GM12878 (cell line): ENCODE data around the gene CDCA7. TPM values are rescaled to one million over a fixed set of nuclear protein-coding genes. Genes with fewer than 3 reads are reported as not detected.

Experiments
- ATAC-seq: fragments of 200-7000 bp; cut with Tn5 transposase; 3 replicates; pipeline ENCODE4 v1.9.1; 2020; ENCODE audit warnings: mild to moderate bottlenecking, moderate library complexity
- BruUV-seq: library from RNA; stranded (reverse); fragments of 400-500 nt; replicated peaks from 2 replicates; lab custom pipeline; 2021; lab: Mats Ljungman, UMichigan
- CTCF ChIA-PET: fragments of 300-600 bp; sonication (Branson Sonifier 250); formaldehyde crosslinking; extraction: SDS; loops from one replicate; lab custom pipeline; 2021; ENCODE audit warnings: inconsistent platforms; lab: Yijun Ruan, JAX
- POLR2A ChIA-PET: fragments of 350-600 bp; formaldehyde crosslinking; extraction: SDS; loops from one replicate; lab custom pipeline; 2021; ENCODE audit warnings: inconsistent platforms; lab: Charles Lee
- RAD21 ChIA-PET: fragments of 300-600 bp; sonication (Branson Sonifier 250); formaldehyde crosslinking; loops from one replicate; lab custom pipeline; 2023; ENCODE audit warnings: antibody characterized with exemption; ENCODE audit not compliant: unreplicated experiment; lab: Charles Lee
- SMC1A ChIA-PET: fragments of 300-600 bp; sonication (Branson Sonifier 250); formaldehyde crosslinking; loops from one replicate; lab custom pipeline; 2023; ENCODE audit not compliant: unreplicated experiment, uncharacterized antibody; lab: Charles Lee
- DNase-seq: peaks from one replicate; pipeline ENCODE4 v3.0.0-alpha.2; 2011; ENCODE audit warnings: low read depth, low spot score
- FAIRE-seq: peaks from 3 replicates; lab custom pipeline; 2011; peaks lifted over from hg19 to GRCh38; lab: Jason Lieb, UNC
- H2AFZ ChIP-seq: 2 replicates; pipeline ENCODE4 v1.6.0; 2011; ENCODE audit warnings: low read depth, low read length, control low read depth; ENCODE audit not compliant: control insufficient read depth
- H3K27ac ChIP-seq: 2 replicates; pipeline ENCODE4 v1.5.1; 2011; ENCODE audit warnings: control low read depth; ENCODE audit not compliant: control insufficient read depth, insufficient read depth
- H3K27me3 ChIP-seq, 2 experiments: replicated peaks in 1 of 2; 2 replicates each; pipeline versions ENCODE4 v1.6.0 to v1.6.1; 2011; ENCODE audit warnings: low read length in 1 of 2; ENCODE audit not compliant: control insufficient read depth in 2 of 2, insufficient read depth in 2 of 2
- H3K36me3 ChIP-seq, 2 experiments: 2 replicates each; pipeline ENCODE4 v1.5.1; 2011; ENCODE audit warnings: low read length in 1 of 2; ENCODE audit not compliant: control insufficient read depth in 2 of 2, insufficient read depth in 2 of 2
- H3K4me1 ChIP-seq: 2 replicates; pipeline ENCODE4 v1.6.1; 2011; ENCODE audit warnings: mild to moderate bottlenecking, low read length, moderate library complexity, mixed read lengths; ENCODE audit not compliant: control insufficient read depth, insufficient read depth
- H3K4me2 ChIP-seq: 2 replicates; pipeline ENCODE4 v1.6.0; 2011; ENCODE audit warnings: control low read depth; ENCODE audit not compliant: control insufficient read depth, insufficient read depth
- H3K4me3 ChIP-seq: fragments of 200-600 bp; sonication (generic); 2 replicates; pipeline ENCODE4 v1.5.1; 2016
- H3K79me2 ChIP-seq: 2 replicates; pipeline ENCODE4 v1.6.0; 2011; ENCODE audit warnings: low read length; ENCODE audit not compliant: control insufficient read depth, insufficient read depth
- H3K9ac ChIP-seq: 2 replicates; pipeline ENCODE4 v1.8.0; 2011; ENCODE audit warnings: low read length, control low read depth, mixed read lengths; ENCODE audit not compliant: control insufficient read depth, insufficient read depth
- H3K9me3 ChIP-seq: replicated peaks from 3 replicates; pipeline ENCODE4 v1.5.1; 2011; ENCODE audit warnings: mild to moderate bottlenecking, low read length; ENCODE audit not compliant: control insufficient read depth, insufficient read depth
- H4K20me1 ChIP-seq: 2 replicates; pipeline ENCODE4 v1.6.0; 2011; ENCODE audit not compliant: control insufficient read depth, insufficient read depth
- BHLHE40 ChIP-seq, 2 experiments: fragments of 450-650 bp in 1 of 2; IDR thresholded peaks; 2 replicates each; pipeline ENCODE4 v1.6.1; 2011 to 2017; ENCODE audit warnings: low read depth in 2 of 2, borderline replicate concordance in 1 of 2, improper control_type of control experiment in 1 of 2, low read length in 1 of 2, mild to moderate bottlenecking in 1 of 2
- E2F4 ChIP-seq: IDR thresholded peaks from 2 replicates; pipeline ENCODE4 v1.6.1; 2012; ENCODE audit warnings: low read depth, low read length, improper control_type of control experiment
- EGR1 ChIP-seq, 2 experiments: IDR thresholded peaks; 1 replicate in 1 of 2; 2 replicates in 1 of 2; pipeline ENCODE4 v1.6.1; 2011 to 2012; ENCODE audit warnings: low read depth in 2 of 2, low read length in 2 of 2, borderline replicate concordance in 1 of 2, mild to moderate bottlenecking in 1 of 2, moderate library complexity in 1 of 2
- FOXM1 ChIP-seq: IDR thresholded peaks from 2 replicates; pipeline ENCODE4 v1.6.1; 2012; ENCODE audit warnings: low read depth, mild to moderate bottlenecking, inconsistent platforms, low read length, moderate library complexity
- MXI1 ChIP-seq: fragments of 150-350 bp; IDR thresholded peaks from 2 replicates; pipeline ENCODE4 v1.6.1; 2011; ENCODE audit warnings: low read depth, mild to moderate bottlenecking, inconsistent platforms, low read length, improper control_type of control experiment
- NKRF ChIP-seq: fragments of 450-650 bp; conservative IDR thresholded peaks from 2 replicates; pipeline ENCODE4 v1.6.1; 2017; ENCODE audit warnings: mild to moderate bottlenecking, moderate library complexity
- RB1 ChIP-seq: fragments of 450-650 bp; formaldehyde crosslinking; IDR thresholded peaks from 2 replicates; pipeline ENCODE4 v1.6.1; 2017; ENCODE audit warnings: mild to moderate bottlenecking, borderline replicate concordance
- SMC3 ChIP-seq: IDR thresholded peaks from 2 replicates; pipeline ENCODE4 v1.6.1; 2011; ENCODE audit warnings: low read length, improper control_type of control experiment, borderline replicate concordance
- ZNF217 ChIP-seq: fragments of 450-650 bp; IDR thresholded peaks from 2 replicates; pipeline ENCODE4 v1.6.1; 2017; ENCODE audit warnings: antibody characterized with exemption, mild to moderate bottlenecking
- WGBS: methylation state at CpG from one replicate; pipeline ENCODE4 v1.1.6; 2016; ENCODE audit warnings: low lambda C conversion rate; ENCODE audit not compliant: insufficient replicate concordance, insufficient coverage; ENCODE audit errors: missing lambda C conversion rate; 5-methylcytosine and 5-hydroxymethylcytosine counted together
- in situ Hi-C: fragments of 300-500 bp; cut with MboI; formaldehyde crosslinking; loops from 9 replicates; pipeline ENCODE4 v1.14.3; 2018; ENCODE audit warnings: mixed read lengths
- intact Hi-C: fragments of 100-400 bp; cut with micrococcal nuclease; formaldehyde crosslinking; loops from one replicate; pipeline ENCODE4 v1.14.2; 2022; ENCODE audit not compliant: unreplicated experiment
- polyA plus RNA-seq, 11 experiments: library from polyadenylated mRNA; depleted of rRNA in 4 of 11; unstranded in 6 of 11; stranded (reverse) in 5 of 11; fragments of >200 nt; fragmentation: Nextera tagmentation in 4 of 11; fragmentation: Illumina TruSeq in 1 of 11; extraction: Ambion mirVana in 4 of 11; extraction: Trizol in 1 of 11; gene quantifications; 1 replicate in 1 of 11; 2 replicates in 10 of 11; pipeline versions ENCODE4 v1.2.1 to v1.2.3, GENCODE V29; 2011 to 2016; ENCODE audit warnings: inconsistent platforms in 2 of 11, missing spikeins in 2 of 11, low read depth in 1 of 11
- total RNA-seq, 4 experiments: library from RNA; depleted of rRNA in 3 of 4; stranded (reverse); fragments of >200 nt in 3 of 4; fragmentation: Illumina TruSeq in 1 of 4; extraction: Trizol in 1 of 4; gene quantifications; 2 replicates each; pipeline versions ENCODE4 v1.2.1 to v1.2.3, GENCODE V29; 2013 to 2021

CDCA7 gene
- total and polyA plus RNA-seq, 10 of the 15 experiments (the other 5 are each of a cell fraction or from before 2014, with no cell fraction given) = 23.5 to 71.3 (median 40.8) TPM

GRCh38 chr2:173390036-173390435 lies 35.4 kb downstream of the CDCA7 start:
- Histone ChIP-seq H3K36me3 (no peaks in the 10 kb centered on the region), H2AFZ (no peak overlapping the region), H4K20me1 (no peaks in the 10 kb centered on the region), H3K4me3 (no peak overlapping the region), H3K4me1 (no peaks in the 10 kb centered on the region), H3K4me2 (no peak overlapping the region), H3K9ac (no peak overlapping the region), H3K9me3 (no peaks in the 10 kb centered on the region), H3K27ac (no peak overlapping the region), H3K79me2 (no peaks in the 10 kb centered on the region), H3K27me3 (no peaks in the 10 kb centered on the region)
- ChIA-PET SMC1A (no interaction called here), POLR2A (no interaction called here), CTCF (interaction anchor here (0.9 to 1.5 kb wide), 2 partner anchors 11 to 13 kb away, joined by 3 to 4 read pairs; no protein-coding TSS in a partner anchor), RAD21 (no interaction called here)
- no TSS peak for BruUV-seq
- intact Hi-C loops (loop anchor here (10.0 kb wide), 1 partner anchor 365 kb away; no protein-coding TSS in a partner anchor), in situ Hi-C loops (no loop called here)
- no peak for ATAC-seq
- TF ChIP-seq FOXM1 (no peak), RB1 (no peak), E2F4 (no peak), SMC3 (no peak), EGR1 (IDR thresholded peaks at IDR 0.05; ENCODE audit: borderline replicate concordance in 1 of 2, low read depth in 2 of 2, low read length in 2 of 2) (no peak), NKRF (no peak), MXI1 (no peak), BHLHE40 (IDR thresholded peaks at IDR 0.05; ENCODE audit: borderline replicate concordance in 1 of 2, low read depth in 2 of 2, low read length in 1 of 2) (no peak), ZNF217 (no peak)
- no peak for FAIRE-seq
- DNase-seq = no peak
- WGBS = 98% methylated on average over 5 of the region's 5 CpGs
